Osteocyte (in vitro differentiated cells): ENCODE results near the gene ITPKB. TPM values are rescaled to one million over a fixed set of nuclear protein-coding genes. Genes with fewer than 3 reads are reported as not detected.

ENCODE experiments used
- DNase-seq: peaks from one replicate; pipeline ENCODE4 v3.0.0; 2021; ENCODE audit warnings: mixed read lengths; ENCODE audit not compliant: unreplicated experiment; ENCODE audit errors: extremely low spot score
- H3K27ac Mint-ChIP-seq: one replicate; pipeline ENCODE4 v1.8.0; 2021; ENCODE audit warnings: mild to moderate bottlenecking, mixed read lengths; ENCODE audit not compliant: unreplicated experiment
- H3K27me3 Mint-ChIP-seq: one replicate; pipeline ENCODE4 v1.8.0; 2021; ENCODE audit warnings: mixed read lengths; ENCODE audit not compliant: unreplicated experiment
- H3K36me3 Mint-ChIP-seq: one replicate; pipeline ENCODE4 v1.8.0; 2021; ENCODE audit warnings: mixed read lengths; ENCODE audit not compliant: unreplicated experiment
- H3K4me1 Mint-ChIP-seq: one replicate; pipeline ENCODE4 v1.8.0; 2021; ENCODE audit warnings: mixed read lengths; ENCODE audit not compliant: unreplicated experiment
- H3K4me3 Mint-ChIP-seq: one replicate; pipeline ENCODE4 v1.8.0; 2021; ENCODE audit warnings: mild to moderate bottlenecking, moderate library complexity, mixed read lengths; ENCODE audit not compliant: unreplicated experiment
- H3K9me3 Mint-ChIP-seq: one replicate; pipeline ENCODE4 v1.8.0; 2021; ENCODE audit warnings: mixed read lengths; ENCODE audit not compliant: unreplicated experiment
- total RNA-seq: library from RNA; stranded (reverse); gene quantifications from 2 replicates; pipeline ENCODE4 v1.2.1, GENCODE V29; 2021
- TF ChIP-seq, protein P1 (sequence below): fragments of 200-600 bp; sonication (generic); IDR thresholded peaks from 2 replicates; pipeline ENCODE4 v1.5.0; 2021; ENCODE audit warnings: antibody characterized with exemption, mild to moderate bottlenecking, moderate library complexity

Gene ITPKB
- total RNA-seq, 1 donor from 2014 or later = 28.3 TPM

DNA sequence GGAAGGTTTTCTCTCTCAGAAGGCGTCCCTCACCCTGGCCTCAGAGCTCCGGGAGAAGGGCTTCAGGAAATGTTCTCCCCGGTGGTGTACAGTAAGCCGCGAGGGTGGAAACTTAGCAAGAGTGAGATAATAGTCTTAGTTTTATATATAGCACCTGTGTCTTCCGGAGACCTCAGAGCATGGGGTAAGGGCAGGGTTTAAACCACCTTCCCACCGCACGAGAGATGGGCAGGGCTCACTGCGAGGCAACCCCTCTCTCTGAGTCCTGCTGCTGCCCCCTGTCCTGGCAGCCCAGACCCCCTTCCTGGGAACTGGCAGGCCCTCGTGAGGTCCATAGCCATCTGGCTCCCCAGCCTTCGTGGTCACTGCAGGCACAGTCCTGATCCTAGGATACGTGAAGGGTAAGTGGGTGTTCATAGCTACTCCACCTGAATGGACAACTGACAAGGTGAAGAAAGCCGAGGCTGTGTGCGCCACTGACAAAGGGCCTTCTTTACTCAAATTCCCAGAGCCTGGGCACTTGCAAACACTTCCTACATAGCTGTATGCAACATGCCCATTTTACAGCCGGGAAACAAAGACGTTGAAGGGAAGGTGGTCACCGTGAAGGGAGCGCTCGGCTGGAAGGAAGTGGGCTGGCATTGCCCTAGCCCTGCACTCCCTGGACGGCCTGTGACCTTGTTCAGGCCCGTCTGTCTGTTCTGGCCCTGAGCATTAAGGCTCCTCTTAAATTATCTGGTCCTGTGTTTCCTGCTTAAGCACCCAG lies 26.9 kb downstream of the ITPKB start:
- TF ChIP-seq, protein P1, sequence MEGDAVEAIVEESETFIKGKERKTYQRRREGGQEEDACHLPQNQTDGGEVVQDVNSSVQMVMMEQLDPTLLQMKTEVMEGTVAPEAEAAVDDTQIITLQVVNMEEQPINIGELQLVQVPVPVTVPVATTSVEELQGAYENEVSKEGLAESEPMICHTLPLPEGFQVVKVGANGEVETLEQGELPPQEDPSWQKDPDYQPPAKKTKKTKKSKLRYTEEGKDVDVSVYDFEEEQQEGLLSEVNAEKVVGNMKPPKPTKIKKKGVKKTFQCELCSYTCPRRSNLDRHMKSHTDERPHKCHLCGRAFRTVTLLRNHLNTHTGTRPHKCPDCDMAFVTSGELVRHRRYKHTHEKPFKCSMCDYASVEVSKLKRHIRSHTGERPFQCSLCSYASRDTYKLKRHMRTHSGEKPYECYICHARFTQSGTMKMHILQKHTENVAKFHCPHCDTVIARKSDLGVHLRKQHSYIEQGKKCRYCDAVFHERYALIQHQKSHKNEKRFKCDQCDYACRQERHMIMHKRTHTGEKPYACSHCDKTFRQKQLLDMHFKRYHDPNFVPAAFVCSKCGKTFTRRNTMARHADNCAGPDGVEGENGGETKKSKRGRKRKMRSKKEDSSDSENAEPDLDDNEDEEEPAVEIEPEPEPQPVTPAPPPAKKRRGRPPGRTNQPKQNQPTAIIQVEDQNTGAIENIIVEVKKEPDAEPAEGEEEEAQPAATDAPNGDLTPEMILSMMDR = no peak
- H3K9me3 Mint-ChIP-seq = no peaks in the 10 kb centered on the region
- H3K4me1 Mint-ChIP-seq = peaks cover 32% of the 10 kb centered on the region
- no peak overlapping the region for H3K4me3 Mint-ChIP-seq
- no peaks in the 10 kb centered on the region for H3K27me3 Mint-ChIP-seq
- DNase-seq = no peak
- no peaks in the 10 kb centered on the region for H3K36me3 Mint-ChIP-seq
- no peak overlapping the region for H3K27ac Mint-ChIP-seq

DNA sequence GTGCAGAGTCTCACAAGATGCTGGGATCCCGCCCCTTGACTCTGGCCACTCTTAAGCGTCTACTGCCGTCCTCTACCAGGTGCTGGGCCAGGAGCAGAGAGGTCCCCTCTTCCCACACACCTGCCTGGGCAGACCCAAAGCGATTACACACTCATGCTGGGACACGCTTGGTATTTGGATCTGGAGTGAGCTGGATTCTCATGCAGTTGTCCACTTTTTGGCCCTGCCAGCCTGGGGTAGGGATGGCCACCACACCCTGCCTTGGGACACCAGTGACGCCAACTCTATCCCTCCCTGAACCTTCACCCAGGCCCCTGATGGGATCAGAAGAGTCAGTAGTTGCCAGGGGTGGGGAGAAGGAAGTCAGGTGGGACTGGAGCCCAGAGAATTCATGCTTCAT lies 28.6 kb downstream of the ITPKB start:
- H3K4me1 Mint-ChIP-seq = peaks cover 32% of the 10 kb centered on the region
- H3K4me3 Mint-ChIP-seq = no peak overlapping the region
- H3K9me3 Mint-ChIP-seq = no peaks in the 10 kb centered on the region
- H3K27ac Mint-ChIP-seq = no peak overlapping the region
- H3K27me3 Mint-ChIP-seq = no peaks in the 10 kb centered on the region
- peaks cover 5% of the 10 kb centered on the region for H3K36me3 Mint-ChIP-seq
- no peak for DNase-seq
- TF ChIP-seq, protein P1 = no peak

DNA sequence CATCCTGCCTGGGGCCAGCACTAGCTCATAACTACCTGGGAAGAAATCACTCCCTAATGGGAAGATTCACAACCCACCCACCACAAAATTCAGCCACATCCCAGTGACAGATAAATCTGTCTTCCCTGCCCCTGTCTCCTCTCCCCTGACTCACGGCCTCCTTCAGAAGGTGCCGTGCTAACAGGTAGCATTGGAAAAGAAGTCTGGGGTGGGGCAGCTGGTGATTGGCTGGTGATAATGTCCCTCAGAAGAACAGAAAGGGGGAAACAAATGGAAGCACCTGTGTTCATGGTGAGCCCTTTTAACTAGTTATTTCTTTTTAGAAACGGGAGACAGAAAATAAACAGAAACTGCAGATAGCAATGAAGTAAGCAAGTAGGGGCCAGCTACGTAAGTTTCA lies 29.1 kb downstream of the ITPKB start:
- TF ChIP-seq, protein P1 = no peak
- H3K27me3 Mint-ChIP-seq = no peaks in the 10 kb centered on the region

DNA sequence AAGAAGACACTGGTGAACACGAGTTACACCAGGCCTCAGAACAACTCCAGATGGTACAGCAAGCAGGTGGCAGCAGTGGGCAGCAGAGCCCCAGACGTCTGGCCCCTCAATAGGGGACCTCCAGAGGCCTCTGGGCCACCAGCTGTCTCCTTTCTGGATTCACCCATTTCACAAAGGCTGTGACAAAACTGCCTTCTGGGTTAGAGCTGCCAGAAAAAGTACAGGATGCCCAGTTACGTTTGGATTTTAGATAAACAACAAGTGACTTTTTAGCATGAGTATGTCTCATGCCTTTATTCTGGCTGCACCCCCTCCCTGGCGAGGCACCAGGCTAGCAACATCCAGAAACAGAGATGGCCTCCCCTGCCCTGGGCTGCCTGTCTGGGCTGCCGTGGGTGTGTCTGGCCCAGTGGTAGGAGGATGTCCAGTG lies 30.1 kb downstream of the ITPKB start:
- Mint-ChIP-seq H3K4me1 (peaks cover 36% of the 10 kb centered on the region), H3K9me3 (no peaks in the 10 kb centered on the region), H3K4me3 (no peak overlapping the region), H3K36me3 (peaks cover 6% of the 10 kb centered on the region), H3K27me3 (no peaks in the 10 kb centered on the region), H3K27ac (peak overlapping the region; percentile 83)
- TF ChIP-seq, protein P1 = peak; percentile 17
- DNase-seq = no peak

More for the DNA sequence above, 29.1 kb downstream of the ITPKB start:
- Mint-ChIP-seq H3K9me3 (no peaks in the 10 kb centered on the region), H3K4me1 (peaks cover 32% of the 10 kb centered on the region), H3K27ac (peak overlapping the region; percentile 47), H3K4me3 (no peak overlapping the region), H3K36me3 (peaks cover 6% of the 10 kb centered on the region)
- no peak for DNase-seq

DNA sequence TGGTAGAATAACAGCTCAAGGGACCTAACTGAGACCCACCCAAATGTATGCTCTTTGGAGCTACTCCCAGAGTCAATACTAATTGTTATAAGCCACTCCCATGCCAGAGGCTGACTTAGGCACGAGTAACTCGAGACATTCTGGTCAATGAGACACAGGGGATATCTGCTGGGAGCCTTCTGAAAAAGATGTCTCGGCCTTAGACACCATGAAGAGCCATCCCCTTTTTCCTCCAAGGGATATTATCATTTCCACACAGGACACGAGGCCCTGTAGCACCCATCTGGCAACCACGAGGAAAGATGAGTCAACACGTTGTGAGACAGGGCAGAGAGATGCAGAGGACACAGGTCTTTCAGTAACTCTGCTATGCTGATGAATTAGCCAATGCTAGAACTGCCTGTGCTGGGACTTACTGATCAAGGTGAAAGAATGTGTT lies 30.7 kb downstream of the ITPKB start:
- TF ChIP-seq, protein P1 = no peak
- H3K4me3 Mint-ChIP-seq = no peak overlapping the region
- no peaks in the 10 kb centered on the region for H3K27me3 Mint-ChIP-seq
- peaks cover 6% of the 10 kb centered on the region for H3K36me3 Mint-ChIP-seq
- H3K9me3 Mint-ChIP-seq = no peaks in the 10 kb centered on the region
- DNase-seq = no peak
- peak overlapping the region; percentile 83 for H3K27ac Mint-ChIP-seq
- H3K4me1 Mint-ChIP-seq = peaks cover 39% of the 10 kb centered on the region
